K562 (cell line): Measurements from ENCODE around the gene ARF4.

Experiments used
- BCLAF1 ChIP-seq, 2 experiments: fragments of 450-650 bp in 1 of 2; IDR thresholded peaks; 2 replicates each; pipeline ENCODE4 v1.6.1; 2011 to 2017; ENCODE audit warnings: low read depth in 2 of 2, antibody characterized with exemption in 1 of 2, borderline replicate concordance in 1 of 2, low read length in 1 of 2, mild to moderate bottlenecking in 1 of 2, mixed read lengths in 1 of 2; ENCODE audit not compliant: control insufficient read depth in 1 of 2
- FOXK1 ChIP-seq: sonication (generic); formaldehyde crosslinking; IDR thresholded peaks from 2 replicates; pipeline ENCODE4 v1.8.0; 2022; ENCODE audit warnings: missing genetic modification reagents, mild to moderate bottlenecking, borderline replicate concordance
- MAFK ChIP-seq: IDR thresholded peaks from 2 replicates; pipeline ENCODE4 v1.6.1; 2011; ENCODE audit warnings: low read length, improper control_type of control experiment

GRCh38 chr3:57600195-57600594 is 3.1 kb upstream of the ARF4 start:
- no peak for TF ChIP-seq FOXK1 (CRISPR knock-in tag)
- no peak for TF ChIP-seq MAFK
- TF ChIP-seq BCLAF1 (IDR thresholded peaks at IDR 0.05; ENCODE audit: borderline replicate concordance in 1 of 2, control insufficient read depth in 1 of 2, low read depth in 2 of 2, low read length in 1 of 2) = no peak
